Esophagus muscularis mucosa (tissue), 4 donors: ENCODE data around the gene MZB1. TPM values are rescaled to one million over a fixed set of nuclear protein-coding genes. Genes with fewer than 3 reads are reported as not detected.
"Not testable (repeated sequence)": the region's sequence is repeated elsewhere in the genome, so short reads cannot be mapped to it uniquely, and the experiment has no call there.

Experiments
- DNase-seq: peaks from one replicate; pipeline ENCODE4 v3.0.0-alpha.2; 2017; ENCODE audit errors: extremely low spot score
- H3K27ac ChIP-seq, 4 donors: fragments of 200-600 bp; sonication (generic); replicated peaks in 1 of 4; 1 replicate in 3 of 4; 2 replicates in 1 of 4; pipeline ENCODE4 v1.5.1; 2016 to 2019; ENCODE audit warnings: mild to moderate bottlenecking in 1 of 4
- H3K27me3 ChIP-seq, 4 donors: fragments of 200-600 bp; sonication (generic); one replicate each; pipeline versions ENCODE4 v1.5.1 to v1.6.0; 2016 to 2019
- H3K36me3 ChIP-seq, 4 donors: fragments of 200-600 bp; sonication (generic); one replicate each; pipeline ENCODE4 v1.5.1; 2016 to 2019
- H3K4me1 ChIP-seq, 4 donors: fragments of 200-600 bp; sonication (generic); one replicate each; pipeline ENCODE4 v1.5.1; 2016 to 2019
- H3K4me3 ChIP-seq, 4 donors: fragments of 200-600 bp; sonication (generic); 1 replicate in 2 of 4; 2 replicates in 2 of 4; pipeline ENCODE4 v1.5.1; 2016 to 2019; ENCODE audit warnings: mild to moderate bottlenecking in 4 of 4, moderate library complexity in 1 of 4
- H3K9me3 ChIP-seq, 4 donors: fragments of 200-600 bp; sonication (generic); 1 replicate in 3 of 4; 2 replicates in 1 of 4; pipeline ENCODE4 v1.5.1; 2016 to 2019
- CTCF ChIP-seq, 3 experiments: fragments of 200-600 bp in 2 of 3; fragments of 450-650 bp in 1 of 3; sonication (generic) in 2 of 3; IDR thresholded peaks; one replicate each; pipeline ENCODE4 v1.5.1; 2017 to 2019; ENCODE audit warnings: antibody characterized with exemption in 3 of 3, mild to moderate bottlenecking in 2 of 3, moderate library complexity in 1 of 3
- EP300 ChIP-seq: sonication (generic); formaldehyde crosslinking; IDR thresholded peaks from one replicate; pipeline ENCODE4 v1.6.1; 2017; ENCODE audit warnings: antibody characterized with exemption
- POLR2A ChIP-seq: fragments of 450-650 bp; IDR thresholded peaks from one replicate; pipeline ENCODE4 v1.6.1; 2017; ENCODE audit warnings: antibody characterized with exemption, moderate library complexity, mild to moderate bottlenecking, low read depth
- POLR2AphosphoS5 ChIP-seq, 2 donors: sonication (generic); formaldehyde crosslinking; IDR thresholded peaks; one replicate each; pipeline ENCODE4 v1.6.1; 2017; ENCODE audit warnings: antibody characterized with exemption in 2 of 2
- WGBS: methylation state at CpG from one replicate; pipeline ENCODE4 v1.1.5; 2018; 5-methylcytosine and 5-hydroxymethylcytosine counted together
- intact Hi-C: fragments of 100-400 bp; cut with DNase I; formaldehyde crosslinking; loops from one replicate; pipeline ENCODE4 v1.15.1; 2023
- total RNA-seq, 4 donors: library from RNA; depleted of rRNA; stranded (reverse); fragments of >200 nt; gene quantifications; one replicate each; pipeline versions ENCODE4 v1.1.0 to v1.2.1, GENCODE V29; 2016

Gene MZB1
- total RNA-seq, 4 donors from 2014 or later, result 0.78 to 0.99 TPM; not detected in 2

- H3K4me1 ChIP-seq, result peaks cover 3 to 32% (median 15%) of the 10 kb centered on the region in 4 donors
- H3K4me3 ChIP-seq, result no peak overlapping the region
- TF ChIP-seq CTCF (IDR thresholded peaks at IDR 0.05) (no peak), POLR2A (no peak), EP300 (no peak), POLR2AphosphoS5 (IDR thresholded peaks at IDR 0.05) (no peak)
- WGBS, result 75% methylated on average over 2 of the region's 2 CpGs
- no peaks in the 10 kb centered on the region for H3K27me3 ChIP-seq
- DNase-seq, result no peak
- intact Hi-C loops, result no loop called here
- no peak overlapping the region for H3K27ac ChIP-seq
- no peaks in the 10 kb centered on the region for H3K9me3 ChIP-seq
- peaks cover 29 to 62% (median 47%) of the 10 kb centered on the region in 4 donors for H3K36me3 ChIP-seq
Measured at GRCh38 chr5:139363937-139364336, 25.8 kb downstream of the MZB1 start.

- Histone ChIP-seq H3K9me3 (no peaks in the 10 kb centered on the region), H3K36me3 (peaks cover 24 to 42% (median 38%) of the 10 kb centered on the region in 4 donors), H3K27me3 (no peaks in the 10 kb centered on the region), H3K27ac (no peak overlapping the region), H3K4me1 (peaks cover 3 to 49% (median 25%) of the 10 kb centered on the region in 4 donors), H3K4me3 (no peak overlapping the region)
- 67% methylated on average over 6 of the region's 6 CpGs for WGBS
- no peak for DNase-seq
- TF ChIP-seq POLR2A (no peak), EP300 (no peak), POLR2AphosphoS5 (IDR thresholded peaks at IDR 0.05) (no peak)
- intact Hi-C loops, result no loop called here
Measured at GRCh38 chr5:139361835-139362429, 27.8 kb downstream of the MZB1 start.

GRCh38 chr5:139360384-139360783 is 29.3 kb downstream of the MZB1 start:
- no peak for DNase-seq
- H3K9me3 ChIP-seq, result no peaks in the 10 kb centered on the region
- H3K4me3 ChIP-seq, result no peak overlapping the region
- WGBS, result 96% methylated on average over 4 of the region's 4 CpGs
- H3K27ac ChIP-seq, result no peak overlapping the region
- intact Hi-C loops, result no loop called here
- peaks cover 11 to 26% (median 23%) of the 10 kb centered on the region in 4 donors for H3K36me3 ChIP-seq
- TF ChIP-seq EP300, result no peak
- TF ChIP-seq CTCF (IDR thresholded peaks at IDR 0.05), result no peak
- TF ChIP-seq POLR2A, result no peak
- no peak for TF ChIP-seq POLR2AphosphoS5 (IDR thresholded peaks at IDR 0.05)
- H3K4me1 ChIP-seq, result peaks cover 3 to 54% (median 29%) of the 10 kb centered on the region in 4 donors
- H3K27me3 ChIP-seq, result no peaks in the 10 kb centered on the region

- no peak for DNase-seq
- Histone ChIP-seq H3K9me3 (no peaks in the 10 kb centered on the region), H3K36me3 (peaks cover 0 to 12% (median 2%) of the 10 kb centered on the region in 4 donors), H3K4me1 (peaks cover 6 to 56% (median 34%) of the 10 kb centered on the region in 4 donors), H3K27me3 (no peaks in the 10 kb centered on the region), H3K27ac (no peak overlapping the region), H3K4me3 (no peak overlapping the region)
- intact Hi-C loops, result no loop called here
- no peak for TF ChIP-seq CTCF (IDR thresholded peaks at IDR 0.05)
- TF ChIP-seq EP300, result no peak
- TF ChIP-seq POLR2AphosphoS5 (IDR thresholded peaks at IDR 0.05), result no peak
- TF ChIP-seq POLR2A, result no peak
Measured at GRCh38 chr5:139358064-139358463, 31.6 kb downstream of the MZB1 start.

- DNase-seq, H3K27me3 ChIP-seq, H3K4me3 ChIP-seq, H3K9me3 ChIP-seq, intact Hi-C loops, H3K27ac ChIP-seq: not testable (repeated sequence)
- H3K36me3 ChIP-seq, result peaks cover 0 to 12% (median 2%) of the 10 kb centered on the region in 4 donors
- H3K4me1 ChIP-seq, result peaks cover 12 to 62% (median 48%) of the 10 kb centered on the region in 4 donors
- 93% methylated on average over 8 of the region's 8 CpGs for WGBS
Measured at GRCh38 chr5:139355900-139356299, 33.8 kb downstream of the MZB1 start.

GRCh38 chr5:139354186-139354585 is 35.5 kb downstream of the MZB1 start:
- H3K36me3 ChIP-seq, result peaks cover 0 to 6% (median 2%) of the 10 kb centered on the region in 4 donors
- DNase-seq, result no peak
- H3K27ac ChIP-seq, result no peak overlapping the region
- H3K27me3 ChIP-seq, result no peaks in the 10 kb centered on the region
- no peak overlapping the region for H3K4me3 ChIP-seq
- peaks cover 21 to 63% (median 47%) of the 10 kb centered on the region in 4 donors for H3K4me1 ChIP-seq
- intact Hi-C loops, result no loop called here
- no peaks in the 10 kb centered on the region for H3K9me3 ChIP-seq
- 90% methylated on average over 3 of the region's 3 CpGs for whole genome bisulfite sequencing
- no peak for TF ChIP-seq POLR2A
- no peak for TF ChIP-seq CTCF (IDR thresholded peaks at IDR 0.05)
- no peak for TF ChIP-seq EP300

GRCh38 chr5:139347863-139348262 is 41.9 kb downstream of the MZB1 start:
- H3K27ac ChIP-seq, DNase-seq: not testable (repeated sequence)
- H3K4me1 ChIP-seq, result peaks cover 39 to 85% (median 74%) of the 10 kb centered on the region in 4 donors

GRCh38 chr5:139345442-139345841 is 44.3 kb downstream of the MZB1 start:
- WGBS, result 90% methylated on average over 8 of the region's 8 CpGs
- H3K36me3 ChIP-seq, H3K27ac ChIP-seq, intact Hi-C loops, H3K9me3 ChIP-seq, DNase-seq, H3K27me3 ChIP-seq, H3K4me3 ChIP-seq: not testable (repeated sequence)
- H3K4me1 ChIP-seq, result peaks cover 42 to 81% (median 69%) of the 10 kb centered on the region in 4 donors

More at GRCh38 chr5:139347863-139348262, 41.9 kb downstream of the MZB1 start:
- H3K9me3 ChIP-seq, H3K4me3 ChIP-seq, H3K36me3 ChIP-seq, intact Hi-C loops, H3K27me3 ChIP-seq: not testable (repeated sequence)
- 93% methylated on average over 9 of the region's 9 CpGs for WGBS
